HFF-Myc (cell line): ENCODE data around the gene SRPK3.
A peak's percentile ranks its signal among the peaks of the same experiment; 100 is the strongest.

Experiments
- DNase-seq: peaks from one replicate; pipeline ENCODE4 v3.0.0-alpha.2; 2011; ENCODE audit warnings: low read depth; ENCODE audit errors: extremely low read depth
- H3K4me3 ChIP-seq: replicated peaks from 2 replicates; pipeline ENCODE4 v1.5.1; 2011; ENCODE audit warnings: low read depth, mild to moderate bottlenecking, control low read depth, low read length
- TF ChIP-seq, protein P1 (sequence below): IDR thresholded peaks from 2 replicates; pipeline ENCODE4 v1.5.1; 2012; ENCODE audit warnings: mild to moderate bottlenecking, low read depth, low read length, control low read depth; ENCODE audit errors: missing control alignments

The SRPK3 gene

DNA sequence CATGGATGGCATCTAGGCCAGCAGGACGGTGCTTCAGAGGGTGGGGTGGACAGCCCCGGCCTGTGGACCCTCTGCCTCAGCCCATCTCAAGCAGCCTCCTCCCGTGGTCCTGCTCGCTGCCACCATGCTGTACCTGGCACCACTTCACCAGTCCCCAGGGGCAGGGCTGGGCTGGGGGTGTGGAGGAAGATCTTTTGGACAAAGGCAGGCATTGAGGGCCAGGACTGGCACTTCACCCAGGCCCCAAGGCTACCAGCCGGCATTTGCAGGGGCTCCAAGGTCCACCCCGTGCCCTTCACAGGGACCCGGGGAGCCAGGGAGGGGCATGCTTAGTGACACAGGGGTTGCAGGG is 16.1 kb upstream of the SRPK3 start:
- no peak overlapping the region; the same call in 1 of the 2 replicates for H3K4me3 ChIP-seq
- TF ChIP-seq, protein P1, sequence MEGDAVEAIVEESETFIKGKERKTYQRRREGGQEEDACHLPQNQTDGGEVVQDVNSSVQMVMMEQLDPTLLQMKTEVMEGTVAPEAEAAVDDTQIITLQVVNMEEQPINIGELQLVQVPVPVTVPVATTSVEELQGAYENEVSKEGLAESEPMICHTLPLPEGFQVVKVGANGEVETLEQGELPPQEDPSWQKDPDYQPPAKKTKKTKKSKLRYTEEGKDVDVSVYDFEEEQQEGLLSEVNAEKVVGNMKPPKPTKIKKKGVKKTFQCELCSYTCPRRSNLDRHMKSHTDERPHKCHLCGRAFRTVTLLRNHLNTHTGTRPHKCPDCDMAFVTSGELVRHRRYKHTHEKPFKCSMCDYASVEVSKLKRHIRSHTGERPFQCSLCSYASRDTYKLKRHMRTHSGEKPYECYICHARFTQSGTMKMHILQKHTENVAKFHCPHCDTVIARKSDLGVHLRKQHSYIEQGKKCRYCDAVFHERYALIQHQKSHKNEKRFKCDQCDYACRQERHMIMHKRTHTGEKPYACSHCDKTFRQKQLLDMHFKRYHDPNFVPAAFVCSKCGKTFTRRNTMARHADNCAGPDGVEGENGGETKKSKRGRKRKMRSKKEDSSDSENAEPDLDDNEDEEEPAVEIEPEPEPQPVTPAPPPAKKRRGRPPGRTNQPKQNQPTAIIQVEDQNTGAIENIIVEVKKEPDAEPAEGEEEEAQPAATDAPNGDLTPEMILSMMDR, result no peak
- DNase-seq, result no peak

DNA sequence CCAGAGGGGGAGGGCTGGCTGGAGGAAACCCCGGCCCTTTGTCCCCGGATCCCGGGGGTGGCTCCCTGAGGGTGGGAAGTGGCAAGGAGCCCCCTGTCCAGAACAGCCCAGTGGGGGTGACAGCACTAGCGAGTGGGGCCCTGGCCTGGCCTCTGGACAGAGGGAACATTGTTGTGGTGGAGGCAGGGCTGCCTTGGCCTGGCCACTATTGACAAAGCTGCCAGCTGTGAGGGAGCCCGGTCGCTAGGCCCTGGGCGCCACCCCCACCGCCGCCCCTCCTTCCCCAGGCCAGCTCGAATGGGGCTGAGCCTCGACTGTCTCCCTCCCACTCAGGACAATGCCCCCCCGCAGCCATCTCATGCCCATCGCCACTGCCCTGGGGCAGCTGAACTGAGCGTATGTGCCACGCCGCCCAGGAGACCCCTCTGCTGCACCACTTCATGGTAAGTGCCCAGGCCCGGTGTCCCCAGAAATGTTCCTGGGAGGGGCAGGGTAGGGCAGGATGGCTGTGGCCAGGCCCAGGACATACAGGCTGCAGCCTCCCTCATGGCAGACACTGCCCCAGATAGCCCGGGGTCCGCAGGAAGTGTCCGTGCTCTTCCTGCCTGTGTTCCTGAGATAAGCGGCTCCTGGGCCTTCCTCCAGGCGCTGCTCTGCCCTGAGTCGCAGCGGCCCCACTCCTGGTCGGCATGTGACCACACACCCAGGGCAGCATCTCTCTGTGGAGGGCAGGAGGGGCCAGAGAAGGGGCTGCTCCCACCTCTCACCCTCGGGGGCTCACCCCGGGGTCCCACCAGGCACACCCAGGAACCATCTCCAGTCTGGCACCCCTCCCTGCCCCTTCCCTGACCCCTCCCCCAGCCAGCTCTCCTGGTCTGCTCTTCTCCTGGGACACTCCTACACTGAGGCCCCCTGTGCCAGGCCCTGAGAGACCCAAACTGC is 15.4 kb upstream of the SRPK3 start:
- TF ChIP-seq, protein P1, result no peak
- peak overlapping the region; percentile 48 for H3K4me3 ChIP-seq
- DNase-seq, result no peak

DNA sequence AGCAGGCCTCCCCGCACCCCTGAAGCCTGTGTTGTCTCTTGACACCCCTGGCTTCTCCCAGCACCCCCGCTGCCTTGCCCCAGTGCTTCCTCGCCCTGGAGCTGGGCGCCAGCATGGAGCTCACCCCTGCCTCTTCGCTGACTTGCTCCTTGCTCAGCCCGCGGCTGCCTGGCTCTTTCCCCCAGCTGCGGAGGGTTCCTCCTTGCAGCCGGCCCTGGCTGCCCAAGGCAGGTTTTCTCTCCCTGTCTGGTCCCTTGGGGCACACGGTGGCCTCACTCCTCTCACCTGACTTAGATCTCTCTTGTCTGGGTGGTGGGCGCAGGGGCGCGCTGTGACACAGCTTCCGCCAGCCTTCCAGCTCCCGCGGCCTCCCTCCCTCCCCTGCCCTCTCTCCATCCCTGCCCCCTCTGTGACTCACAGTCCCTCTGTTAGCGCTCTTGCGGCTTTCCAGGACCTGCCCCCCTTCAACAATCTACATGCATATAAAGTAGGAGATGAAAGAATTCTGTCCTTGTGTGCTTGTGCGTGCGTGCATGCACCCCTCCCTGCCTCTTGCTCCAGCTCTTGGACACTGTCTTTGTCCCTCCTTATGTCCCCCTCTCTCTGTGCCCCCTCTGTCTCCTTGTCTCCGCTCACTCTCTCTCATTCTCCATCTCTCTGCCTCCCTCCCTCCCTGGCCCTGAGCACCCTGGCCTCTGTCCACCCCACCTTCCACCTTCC is 14.6 kb upstream of the SRPK3 start:
- peak overlapping the region; percentile 48 for H3K4me3 ChIP-seq
- TF ChIP-seq, protein P1, result no peak
- DNase-seq, result peak; percentile 27

DNA sequence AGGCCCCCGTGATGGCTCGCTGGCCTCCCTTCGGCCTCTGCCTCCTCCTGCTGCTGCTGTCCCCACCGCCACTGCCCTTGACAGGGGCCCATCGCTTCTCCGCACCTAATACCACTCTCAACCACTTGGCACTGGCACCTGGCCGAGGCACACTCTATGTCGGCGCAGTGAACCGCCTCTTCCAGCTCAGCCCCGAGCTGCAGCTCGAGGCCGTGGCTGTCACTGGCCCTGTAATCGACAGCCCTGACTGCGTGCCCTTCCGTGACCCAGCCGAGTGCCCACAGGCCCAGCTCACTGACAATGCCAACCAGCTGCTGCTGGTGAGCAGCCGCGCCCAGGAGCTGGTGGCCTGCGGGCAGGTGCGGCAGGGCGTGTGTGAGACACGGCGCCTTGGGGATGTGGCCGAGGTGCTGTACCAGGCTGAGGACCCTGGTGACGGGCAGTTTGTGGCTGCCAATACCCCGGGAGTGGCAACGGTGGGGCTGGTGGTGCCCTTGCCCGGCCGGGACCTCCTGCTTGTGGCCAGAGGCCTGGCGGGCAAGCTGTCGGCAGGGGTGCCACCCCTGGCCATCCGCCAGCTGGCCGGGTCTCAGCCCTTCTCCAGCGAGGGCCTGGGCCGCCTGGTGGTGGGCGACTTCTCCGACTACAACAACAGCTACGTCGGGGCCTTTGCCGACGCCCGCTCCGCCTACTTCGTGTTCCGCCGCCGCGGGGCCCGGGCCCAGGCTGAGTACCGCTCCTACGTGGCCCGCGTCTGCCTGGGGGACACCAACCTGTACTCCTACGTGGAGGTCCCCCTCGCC is 13.8 kb upstream of the SRPK3 start:
- no peak for DNase-seq
- no peak overlapping the region for H3K4me3 ChIP-seq
- TF ChIP-seq, protein P1, result no peak

DNA sequence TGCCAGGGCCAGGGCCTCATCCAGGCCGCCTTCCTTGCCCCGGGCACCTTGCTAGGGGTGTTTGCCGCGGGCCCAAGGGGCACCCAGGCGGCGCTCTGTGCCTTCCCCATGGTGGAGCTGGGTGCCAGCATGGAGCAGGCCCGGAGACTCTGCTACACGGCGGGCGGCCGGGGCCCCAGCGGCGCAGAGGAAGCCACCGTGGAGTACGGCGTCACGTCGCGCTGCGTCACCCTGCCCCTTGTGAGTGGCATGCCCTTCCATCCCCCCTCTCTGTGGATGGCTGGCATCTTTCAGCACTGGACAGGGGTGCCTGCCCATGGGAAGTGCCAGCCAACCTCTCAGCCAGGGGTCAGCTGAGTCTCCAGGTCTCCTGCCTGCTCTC is 13.2 kb upstream of the SRPK3 start:
- H3K4me3 ChIP-seq, result no peak overlapping the region
- TF ChIP-seq, protein P1, result no peak
- DNase-seq, result no peak

DNA sequence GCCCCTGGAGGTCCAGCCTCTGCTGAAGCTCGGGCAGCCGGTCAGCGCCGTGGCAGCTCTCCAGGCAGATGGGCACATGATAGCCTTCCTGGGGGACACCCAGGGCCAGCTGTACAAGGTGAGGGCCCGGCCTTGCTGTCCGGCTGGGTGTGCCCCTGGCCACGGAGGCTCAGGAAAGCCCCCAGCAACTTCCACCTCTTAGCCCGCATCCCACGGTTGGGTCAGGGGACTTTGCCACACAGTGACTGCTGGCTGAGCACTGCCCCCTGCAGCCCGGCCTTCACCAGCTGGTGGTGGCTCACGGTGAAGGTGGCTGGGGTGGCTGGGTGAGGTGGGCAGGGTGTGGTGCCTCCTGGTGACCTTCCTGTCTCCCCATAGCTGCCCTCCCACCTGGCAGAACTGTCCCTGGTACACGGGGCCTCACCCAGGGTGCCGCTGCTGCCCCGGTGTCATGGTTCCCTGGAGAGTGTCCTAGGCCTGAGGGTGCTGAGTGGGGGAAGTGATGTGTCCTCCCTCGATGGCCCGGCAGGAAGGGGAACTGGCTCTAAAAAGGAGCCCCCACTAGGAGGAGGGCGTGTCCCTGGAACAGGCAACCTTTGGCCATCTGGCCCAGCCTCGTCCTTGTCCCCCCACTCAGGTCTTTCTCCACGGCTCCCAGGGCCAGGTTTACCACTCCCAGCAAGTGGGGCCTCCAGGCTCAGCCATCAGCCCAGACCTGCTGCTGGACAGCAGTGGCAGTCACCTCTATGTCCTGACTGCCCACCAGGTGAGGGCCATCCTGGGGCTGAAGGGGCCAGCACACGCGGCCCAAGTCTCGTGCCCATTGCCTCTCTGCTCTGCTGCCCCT is 12.3 kb upstream of the SRPK3 start:
- TF ChIP-seq, protein P1, result no peak
- no peak overlapping the region for H3K4me3 ChIP-seq
- DNase-seq, result no peak
